GM13977 (cell line): ENCODE data around the gene UFM1.
"Not testable (repeated sequence)": the region's sequence is repeated elsewhere in the genome, so short reads cannot be mapped to it uniquely, and the experiment has no call there.

Source experiments
- DNase-seq: peaks from one replicate; pipeline ENCODE4 v3.0.0; 2012; ENCODE audit warnings: low spot score
- in situ Hi-C: fragments of 300-500 bp; cut with MboI; formaldehyde crosslinking; loops from one replicate; pipeline ENCODE4 v1.12.0; 2022; ENCODE audit warnings: low sequenced_read_pairs, low pct_unique_long_range_greater_than_20kb, mixed read lengths, inconsistent platforms; ENCODE audit not compliant: unreplicated experiment
- TF ChIP-seq, protein P1 (sequence below): IDR thresholded peaks from 2 replicates; pipeline ENCODE4 v1.5.1; 2012; ENCODE audit warnings: mild to moderate bottlenecking, control low read depth; ENCODE audit not compliant: insufficient read depth; ENCODE audit errors: extremely low read depth, missing control alignments

The UFM1 gene

DNA sequence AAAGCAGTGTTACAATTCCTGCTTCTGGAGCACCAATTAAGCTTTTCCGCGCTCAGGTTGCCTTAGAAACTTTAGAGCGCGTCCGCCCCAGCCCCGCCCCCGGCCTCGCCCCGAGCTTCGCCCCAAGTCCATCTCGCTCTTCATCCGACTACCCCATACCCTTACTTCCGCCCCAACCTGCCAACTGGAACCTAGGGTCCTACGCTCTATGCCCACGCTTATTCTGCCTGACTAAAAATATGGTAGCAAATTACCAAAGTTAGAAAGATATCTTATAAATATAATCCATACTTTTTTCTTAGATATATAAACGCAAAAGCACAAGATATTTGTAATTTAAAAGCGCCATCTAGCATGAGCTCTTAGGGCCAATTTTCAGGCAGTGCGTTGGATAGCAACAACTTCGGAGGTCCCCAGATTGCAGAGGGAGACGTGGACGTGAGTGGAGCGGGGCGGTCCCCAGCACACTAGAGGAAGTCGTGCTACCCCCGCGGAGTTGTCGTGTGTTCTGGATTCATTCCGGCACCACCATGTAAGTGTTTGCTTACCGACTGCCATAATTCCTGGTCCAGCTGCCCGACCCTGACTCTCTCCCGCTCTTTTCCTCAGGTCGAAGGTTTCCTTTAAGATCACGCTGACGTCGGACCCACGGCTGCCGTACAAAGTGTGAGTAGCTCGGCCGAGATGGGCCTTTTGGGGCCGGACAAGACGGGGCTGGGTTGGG, at the start of gene UFM1:
Gene UFM1, plus strand, starts transcription at position 462 of the 724 bp plus-strand sequence. Its CDS starts 69 bp downstream, at position 531.
- in situ Hi-C loops, result no loop called here
- DNase-seq, result peak; percentile 80

DNA sequence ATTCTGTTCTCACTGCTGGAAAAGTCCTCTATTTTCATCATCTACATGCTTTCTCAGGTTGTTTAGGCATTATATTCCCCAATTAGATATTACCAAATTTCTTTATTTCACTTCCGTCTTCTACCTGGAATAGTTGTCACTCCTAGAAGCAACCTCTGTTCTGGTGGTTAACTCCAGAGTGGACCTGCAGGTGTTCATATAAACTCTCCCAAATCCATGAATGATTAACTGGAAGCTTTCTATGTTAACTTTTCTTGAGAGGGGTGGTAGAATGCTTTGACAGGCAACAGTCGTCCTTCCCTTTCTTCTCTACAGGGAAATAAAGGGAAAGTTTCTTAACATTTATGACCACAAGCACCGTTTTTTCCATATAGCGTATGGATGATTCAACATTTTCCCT, 48.4 kb upstream of the UFM1 start:
- in situ Hi-C loops, result no loop called here
- DNase-seq, result no peak
- TF ChIP-seq, protein P1, sequence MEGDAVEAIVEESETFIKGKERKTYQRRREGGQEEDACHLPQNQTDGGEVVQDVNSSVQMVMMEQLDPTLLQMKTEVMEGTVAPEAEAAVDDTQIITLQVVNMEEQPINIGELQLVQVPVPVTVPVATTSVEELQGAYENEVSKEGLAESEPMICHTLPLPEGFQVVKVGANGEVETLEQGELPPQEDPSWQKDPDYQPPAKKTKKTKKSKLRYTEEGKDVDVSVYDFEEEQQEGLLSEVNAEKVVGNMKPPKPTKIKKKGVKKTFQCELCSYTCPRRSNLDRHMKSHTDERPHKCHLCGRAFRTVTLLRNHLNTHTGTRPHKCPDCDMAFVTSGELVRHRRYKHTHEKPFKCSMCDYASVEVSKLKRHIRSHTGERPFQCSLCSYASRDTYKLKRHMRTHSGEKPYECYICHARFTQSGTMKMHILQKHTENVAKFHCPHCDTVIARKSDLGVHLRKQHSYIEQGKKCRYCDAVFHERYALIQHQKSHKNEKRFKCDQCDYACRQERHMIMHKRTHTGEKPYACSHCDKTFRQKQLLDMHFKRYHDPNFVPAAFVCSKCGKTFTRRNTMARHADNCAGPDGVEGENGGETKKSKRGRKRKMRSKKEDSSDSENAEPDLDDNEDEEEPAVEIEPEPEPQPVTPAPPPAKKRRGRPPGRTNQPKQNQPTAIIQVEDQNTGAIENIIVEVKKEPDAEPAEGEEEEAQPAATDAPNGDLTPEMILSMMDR, result no peak

More for the DNA sequence above, at the start of gene UFM1:
- TF ChIP-seq, protein P1, result no peak

DNA sequence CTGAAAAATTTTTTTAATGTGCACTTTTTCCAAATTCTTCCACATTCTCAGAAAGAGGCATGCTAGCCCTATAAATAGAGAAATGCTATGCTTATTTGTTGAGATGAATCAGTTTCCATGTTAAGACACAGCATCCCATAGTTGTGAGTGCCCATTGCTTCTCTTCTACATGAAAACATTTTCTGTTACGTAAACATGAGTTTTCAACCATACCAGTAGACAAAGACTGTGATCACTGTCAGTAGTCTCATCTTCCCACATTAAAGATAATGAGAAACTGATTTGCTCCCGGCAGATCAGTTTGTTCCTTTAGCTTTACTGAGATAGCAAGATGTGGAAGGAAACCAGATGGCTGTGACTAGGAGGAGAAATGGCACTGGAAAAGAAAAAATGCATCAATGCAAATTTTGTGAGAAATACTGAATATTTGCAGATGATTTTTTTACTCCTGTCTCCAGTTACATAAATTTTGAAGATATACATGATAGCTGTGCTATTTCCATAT, 45.8 kb upstream of the UFM1 start:
- TF ChIP-seq, protein P1, result no peak
- in situ Hi-C loops, result no loop called here
- no peak for DNase-seq

DNA sequence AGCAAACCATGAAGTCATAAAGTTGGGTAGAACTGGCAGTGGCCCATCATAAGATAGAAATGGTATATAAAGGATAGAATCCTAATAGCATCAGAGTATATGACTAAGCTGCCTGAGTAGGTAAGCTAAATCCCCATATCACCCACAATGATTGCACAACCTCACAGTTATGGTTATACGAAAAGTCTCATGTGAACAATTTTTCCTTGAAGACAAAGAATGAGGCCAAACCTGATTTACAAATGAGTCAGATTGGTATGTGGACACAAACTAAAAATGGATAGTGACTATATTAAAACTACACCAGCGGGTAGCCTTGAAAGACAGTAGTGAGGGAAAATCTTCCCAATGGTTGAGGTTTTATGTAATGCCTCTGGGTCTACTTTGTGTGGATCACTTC, 40.9 kb upstream of the UFM1 start:
- in situ Hi-C loops, result no loop called here
- DNase-seq, result no peak
- TF ChIP-seq, protein P1, result no peak

DNA sequence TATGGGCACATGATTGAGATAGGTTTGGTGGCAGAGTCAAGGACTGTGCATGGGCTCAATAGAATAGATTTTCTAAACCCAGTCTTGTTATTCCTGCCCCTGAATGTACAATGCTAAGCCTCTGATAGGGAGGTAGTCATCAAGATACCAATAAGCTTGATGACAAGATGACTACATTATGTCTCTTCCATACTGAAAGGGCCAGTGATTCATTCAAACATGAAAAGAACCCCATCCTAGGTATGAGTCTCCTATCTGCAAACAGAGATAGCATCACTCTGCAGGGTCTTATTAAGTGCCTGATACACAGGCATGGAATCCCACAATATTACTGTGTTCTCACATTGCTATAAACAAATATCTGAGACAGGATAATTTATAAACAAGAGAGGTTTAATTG, 40.3 kb upstream of the UFM1 start:
- DNase-seq, result no peak
- in situ Hi-C loops, result no loop called here
- TF ChIP-seq, protein P1, result no peak

DNA sequence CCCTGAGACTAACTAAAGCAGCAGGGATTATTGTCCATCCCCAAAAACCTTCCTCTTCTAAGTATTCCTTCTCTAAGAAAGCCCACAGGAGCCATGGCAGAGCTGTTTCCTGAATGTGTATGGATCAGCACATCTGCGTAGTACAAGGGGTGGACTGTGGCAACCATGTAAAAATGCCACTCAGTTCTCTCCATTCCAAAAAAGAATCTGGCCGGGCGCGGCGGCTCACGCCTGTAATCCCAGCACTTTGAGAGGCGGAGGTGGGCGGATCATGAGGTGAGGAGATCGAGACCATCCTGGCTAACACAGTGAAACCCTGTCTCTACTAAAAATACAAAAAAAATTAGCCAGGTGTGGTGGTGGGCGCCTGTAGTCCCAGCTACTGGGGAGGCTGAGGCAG, 38.5 kb upstream of the UFM1 start:
- in situ Hi-C loops, DNase-seq: not testable (repeated sequence)

DNA sequence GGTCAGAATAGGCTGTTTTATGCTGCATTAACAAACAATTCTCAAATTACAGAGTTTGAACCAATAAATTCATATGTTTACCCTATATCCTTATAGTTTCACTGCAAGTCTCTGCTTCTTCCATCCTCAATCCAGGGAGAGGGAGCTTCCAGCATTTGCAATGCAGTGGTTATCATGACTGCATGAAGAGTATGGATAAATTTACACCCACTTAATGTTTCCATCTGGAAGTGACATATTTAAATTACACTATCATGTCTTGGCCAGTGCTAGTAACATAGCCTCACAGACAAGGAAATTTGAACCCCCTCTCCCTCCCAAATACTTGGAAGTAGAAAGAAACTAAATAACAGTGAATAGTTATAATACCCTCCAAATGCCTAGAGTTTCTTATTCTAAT, 33.5 kb upstream of the UFM1 start:
- TF ChIP-seq, protein P1, result no peak
- DNase-seq, result no peak
- in situ Hi-C loops, result no loop called here
